Erythroblast (primary cell): ENCODE results near the gene SOX2.

Source experiments
- GATA1 ChIP-seq: IDR thresholded peaks from 2 replicates; pipeline ENCODE4 v1.6.1; 2011; ENCODE audit warnings: low read depth, mild to moderate bottlenecking, control low read depth, low read length, moderate library complexity
- POLR2A ChIP-seq: IDR thresholded peaks from 2 replicates; pipeline ENCODE4 v1.6.1; 2011; ENCODE audit warnings: mild to moderate bottlenecking, low read length

GRCh38 chr3:181727341-181728032 is 15.8 kb downstream of the SOX2 start:
- TF ChIP-seq POLR2A (no peak), GATA1 (no peak)
